NCI-H2196 treated with DMSO at 0.1 percent for 48 hours (cell line): ENCODE measurements around the gene TANC1.
"Not testable (repeated sequence)": the region's sequence is repeated elsewhere in the genome, so short reads cannot be mapped to it uniquely, and the experiment has no call there.

Experiments used
- DNase-seq: peaks from one replicate; lab custom pipeline; 2025; ENCODE audit not compliant: unreplicated experiment; lab: John Stamatoyannopoulos, UW

TANC1 gene

GRCh38 chr2:159022019-159022418 lies 53.6 kb downstream of the TANC1 start:
- no peak for DNase-seq

DNA sequence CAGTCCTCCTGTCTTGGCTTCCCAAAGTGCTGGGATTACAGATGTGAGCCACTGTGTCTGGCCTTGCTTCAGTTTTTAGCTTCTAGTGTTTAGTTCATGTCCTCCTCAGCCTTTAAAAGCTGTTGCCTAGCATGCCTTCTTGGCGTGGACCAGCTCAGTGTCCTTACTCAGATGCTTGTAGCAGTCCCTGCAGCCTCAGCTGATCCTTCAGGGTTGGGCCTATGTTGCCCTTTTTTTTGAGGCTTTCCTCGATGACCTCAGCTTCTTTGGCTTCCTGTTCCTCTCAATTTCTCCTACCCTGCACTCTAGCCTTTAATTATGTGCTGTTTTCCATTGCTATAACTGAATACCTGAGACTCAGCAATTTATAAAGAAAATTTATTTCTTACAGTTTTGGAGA lies 57.7 kb downstream of the TANC1 start:
- DNase-seq: no peak

GRCh38 chr2:159028776-159029175 lies 60.3 kb downstream of the TANC1 start:
- no peak for DNase-seq

DNA sequence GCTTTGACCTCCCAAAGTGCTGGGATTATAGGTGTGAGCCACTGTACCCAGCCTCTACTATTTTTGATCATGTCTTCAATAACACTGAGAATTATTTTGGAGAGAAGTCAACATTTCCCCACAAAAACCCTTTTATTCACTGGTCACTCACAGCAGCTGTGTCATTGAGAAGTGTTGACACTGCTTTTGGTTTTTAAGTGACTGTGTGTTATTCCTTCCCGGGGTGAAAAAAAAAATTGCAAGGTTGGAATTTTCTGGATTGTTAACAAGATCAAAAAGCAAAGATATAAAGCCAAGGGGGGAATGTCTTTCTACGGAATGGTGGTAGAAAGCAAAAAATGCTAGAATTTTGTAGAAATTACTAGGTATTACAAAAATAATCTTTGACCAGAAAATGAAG lies 61.5 kb downstream of the TANC1 start:
- DNase-seq: no peak

GRCh38 chr2:159030674-159031380 lies 62.4 kb downstream of the TANC1 start:
- DNase-seq: no peak

DNA sequence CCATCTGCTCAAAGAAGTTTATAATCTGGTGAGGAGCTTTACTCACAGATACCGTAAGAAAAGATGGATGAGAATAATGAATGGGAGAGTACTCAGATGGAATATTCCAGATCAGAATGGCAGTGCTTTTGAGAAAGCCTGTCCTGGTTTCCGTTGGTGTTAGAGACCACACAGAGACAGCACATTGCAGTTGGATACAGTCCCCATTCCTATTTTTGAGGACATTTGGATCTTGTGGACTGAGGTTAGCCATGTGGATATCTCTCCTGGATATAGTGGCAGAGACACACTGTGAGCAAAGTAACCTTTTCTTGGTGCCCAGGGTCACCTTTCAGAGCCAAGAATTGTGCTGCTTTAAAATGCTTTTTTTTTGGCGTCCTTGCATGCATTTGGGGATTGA lies 63.7 kb downstream of the TANC1 start:
- no peak for DNase-seq

DNA sequence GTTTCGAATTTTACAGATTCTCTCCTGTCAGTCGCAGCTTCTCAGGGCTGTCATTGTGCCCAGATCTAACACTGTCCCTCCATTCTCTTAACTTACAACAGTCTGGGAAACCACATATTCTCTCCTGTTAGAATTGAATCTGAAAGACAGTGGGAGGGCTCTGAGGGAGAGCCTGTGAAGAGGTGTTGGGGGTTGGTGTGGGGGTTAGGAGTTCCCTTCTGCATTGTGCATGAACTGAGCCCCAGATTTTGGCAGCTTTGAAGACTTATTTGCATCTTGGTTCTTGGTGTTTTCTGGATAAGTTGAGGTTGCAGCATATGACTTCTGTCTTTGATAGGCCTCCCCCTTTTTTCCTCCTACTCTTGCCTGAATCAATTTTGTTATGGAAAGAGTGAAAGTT lies 64.1 kb downstream of the TANC1 start:
- no peak for DNase-seq

GRCh38 chr2:159034713-159035112 lies 66.3 kb downstream of the TANC1 start:
- DNase-seq: no peak

DNA sequence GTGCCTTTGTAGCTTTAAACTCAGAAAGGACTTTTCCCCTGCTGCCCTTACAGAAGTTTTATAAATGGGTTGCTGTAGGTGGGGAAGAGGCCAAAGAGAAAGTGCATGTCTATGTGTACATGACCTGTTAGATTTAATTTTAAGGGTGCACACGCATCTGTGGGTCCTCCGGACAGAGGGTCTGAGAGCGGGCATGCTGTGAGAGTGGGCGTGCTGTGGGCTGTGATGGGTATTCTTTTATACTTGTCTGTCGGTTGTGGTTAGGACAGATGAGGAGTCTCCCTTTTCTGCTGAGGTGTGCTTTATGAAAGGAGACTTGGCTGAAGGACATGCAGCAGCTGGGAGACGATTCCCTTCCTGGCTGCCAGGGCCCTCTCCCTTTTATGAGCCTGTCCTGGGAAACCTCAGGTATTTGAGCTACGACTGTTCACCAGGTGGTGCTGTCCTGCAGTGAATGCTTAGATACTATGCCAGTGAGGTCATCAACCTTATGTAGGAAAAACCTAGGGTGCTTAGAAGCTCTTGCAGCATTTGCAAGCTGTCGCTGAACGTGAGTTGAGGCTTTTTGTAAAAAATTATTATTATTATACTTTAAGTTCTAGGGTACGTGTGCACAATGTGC lies 67.5 kb downstream of the TANC1 start:
- DNase-seq: peak; percentile 88

- not testable (repeated sequence) for DNase-seq
Measured at GRCh38 chr2:159036461-159036860, 68.0 kb downstream of the TANC1 start.

GRCh38 chr2:159041328-159041727 lies 72.9 kb downstream of the TANC1 start:
- not testable (repeated sequence) for DNase-seq

DNA sequence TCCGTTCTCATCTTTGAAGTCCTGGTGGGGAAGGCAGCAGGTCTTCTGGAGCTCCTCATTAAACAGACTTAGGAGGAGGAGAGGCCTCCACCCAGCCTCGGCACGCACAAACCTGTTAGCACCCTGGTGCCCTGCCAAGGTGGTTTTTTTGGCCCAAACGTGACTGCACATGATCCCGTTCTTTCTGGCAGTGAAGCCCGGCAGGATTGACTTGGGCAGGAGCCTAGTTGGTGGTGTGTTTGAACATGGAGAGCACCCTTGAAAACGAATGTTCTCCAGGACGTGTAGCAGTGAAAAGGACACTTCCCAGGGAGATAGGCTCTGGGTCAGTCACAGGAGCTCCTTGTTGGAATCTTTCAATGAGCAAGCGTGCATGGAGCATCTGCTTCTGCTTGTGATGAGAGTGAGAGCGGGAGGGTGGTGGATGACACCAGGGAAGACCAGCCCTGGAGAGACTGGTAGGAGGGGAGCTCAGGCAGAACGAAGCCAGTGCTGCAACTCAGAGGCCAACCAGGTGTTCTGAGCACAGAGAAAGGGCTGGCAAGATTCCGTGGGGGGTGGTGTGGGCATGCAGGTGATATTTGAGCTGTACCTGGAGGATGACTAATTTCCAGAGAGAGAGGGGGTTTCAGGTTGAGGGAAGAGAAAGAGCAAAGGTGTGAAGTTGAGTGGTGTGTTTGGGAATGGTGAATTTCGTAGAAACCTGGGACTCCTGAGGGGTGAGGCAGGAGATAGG lies 73.8 kb downstream of the TANC1 start:
- DNase-seq: no peak

DNA sequence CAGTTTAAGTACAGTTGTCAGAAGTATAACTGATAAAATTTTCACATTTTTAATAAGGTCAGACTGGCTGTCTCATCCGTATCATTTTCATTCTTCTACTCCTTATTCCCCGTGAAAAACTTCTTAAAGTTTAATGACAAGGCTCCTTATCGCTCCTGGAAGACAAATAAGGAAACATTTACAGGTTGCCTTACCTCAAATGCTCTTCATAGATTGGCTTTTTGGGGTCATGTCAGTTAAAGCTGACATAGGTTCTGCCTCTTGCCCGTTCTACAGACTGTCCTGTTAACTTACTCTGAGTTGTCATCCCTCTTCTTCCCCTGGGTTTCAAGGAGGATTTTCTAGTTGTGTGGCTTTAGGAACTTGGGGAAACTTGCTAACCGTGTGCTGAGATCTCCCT lies 75.3 kb downstream of the TANC1 start:
- DNase-seq: no peak

DNA sequence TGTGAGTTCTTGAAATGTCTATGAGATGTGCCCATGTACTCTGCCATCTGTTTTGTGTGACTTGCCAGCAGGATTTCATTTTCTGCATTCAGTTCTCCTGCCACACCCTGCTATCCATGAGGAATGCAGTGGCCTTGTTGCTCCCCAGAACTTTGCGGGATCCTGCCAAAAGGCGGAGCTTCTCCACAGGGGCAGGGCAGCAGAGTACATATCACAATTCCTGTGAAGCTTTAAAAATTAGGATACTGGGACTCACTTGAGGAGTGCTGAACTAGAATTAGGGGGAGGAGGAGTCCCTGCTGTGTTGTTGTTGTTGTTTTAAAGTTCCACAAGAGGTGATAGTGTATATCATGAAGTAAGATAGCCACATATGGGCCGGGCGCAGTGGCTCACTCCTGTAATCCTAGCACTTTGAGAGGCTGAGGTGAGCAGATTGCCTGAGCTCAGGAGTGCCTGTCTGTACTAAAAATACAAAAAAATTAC lies 76.4 kb downstream of the TANC1 start:
- DNase-seq: no peak

- no peak for DNase-seq
Measured at GRCh38 chr2:159045545-159046454, 77.4 kb downstream of the TANC1 start.

GRCh38 chr2:159046966-159047365 lies 78.5 kb downstream of the TANC1 start:
- DNase-seq: no peak

- DNase-seq: no peak
Measured at GRCh38 chr2:159050426-159050825, 82.0 kb downstream of the TANC1 start.

GRCh38 chr2:159051133-159051532 lies 82.7 kb downstream of the TANC1 start:
- DNase-seq: no peak

- no peak for DNase-seq
Measured at GRCh38 chr2:159051661-159052060, 83.2 kb downstream of the TANC1 start.

GRCh38 chr2:159052157-159052601 lies 83.7 kb downstream of the TANC1 start:
- DNase-seq: no peak
